ENCODE data around the gene SUSD6. TPM values are rescaled to one million over a fixed set of nuclear protein-coding genes. Genes with fewer than 3 reads are reported as not detected.
A peak's percentile ranks its signal among the peaks of the same experiment; 100 is the strongest.
"Not testable (repeated sequence)": the region's sequence is repeated elsewhere in the genome, so short reads cannot be mapped to it uniquely, and the experiment has no call there.

Gene SUSD6
- polyA plus RNA-seq, 1 donor = 22.8 TPM

DNA sequence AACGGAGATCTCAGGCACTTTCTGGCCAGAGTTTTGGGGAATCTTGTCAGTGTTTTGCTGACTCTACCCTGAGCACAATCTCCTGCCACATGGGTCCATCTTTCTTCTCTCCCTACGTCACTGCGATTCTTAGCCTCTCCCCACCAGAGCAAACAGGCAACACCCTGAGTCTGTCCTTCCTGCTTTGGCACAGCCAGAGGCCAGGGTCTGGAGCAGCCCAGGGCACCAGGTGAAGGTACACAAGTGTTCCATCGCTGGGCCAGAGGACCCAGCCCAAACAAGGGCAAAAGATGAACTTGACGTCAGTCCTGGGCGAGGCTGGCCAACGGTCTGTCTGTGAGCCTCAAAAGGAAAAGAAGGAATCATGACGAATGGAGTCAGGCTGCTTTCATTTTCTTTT, 24.0 kb upstream of the SUSD6 start:
- DNase-seq = no peak

DNA sequence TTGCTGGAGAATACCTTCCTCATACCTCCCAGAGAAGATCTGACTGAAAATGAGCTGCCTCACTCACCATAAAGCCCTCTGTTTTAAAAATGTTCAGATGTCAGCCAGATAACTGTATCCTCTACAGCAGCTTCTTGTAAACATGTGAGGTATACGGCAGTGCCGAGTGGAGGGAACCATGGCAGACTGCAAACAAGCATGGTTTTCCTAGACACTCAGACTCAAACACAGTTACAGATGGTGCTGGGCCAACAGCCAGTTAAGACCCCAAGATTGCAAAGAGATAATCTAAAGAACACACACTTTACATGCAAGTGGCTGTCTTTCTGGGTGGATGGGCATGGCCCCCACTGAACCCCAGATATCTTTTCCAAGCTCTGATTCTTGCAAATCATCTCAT, 20.1 kb upstream of the SUSD6 start:
- no peak for DNase-seq

DNA sequence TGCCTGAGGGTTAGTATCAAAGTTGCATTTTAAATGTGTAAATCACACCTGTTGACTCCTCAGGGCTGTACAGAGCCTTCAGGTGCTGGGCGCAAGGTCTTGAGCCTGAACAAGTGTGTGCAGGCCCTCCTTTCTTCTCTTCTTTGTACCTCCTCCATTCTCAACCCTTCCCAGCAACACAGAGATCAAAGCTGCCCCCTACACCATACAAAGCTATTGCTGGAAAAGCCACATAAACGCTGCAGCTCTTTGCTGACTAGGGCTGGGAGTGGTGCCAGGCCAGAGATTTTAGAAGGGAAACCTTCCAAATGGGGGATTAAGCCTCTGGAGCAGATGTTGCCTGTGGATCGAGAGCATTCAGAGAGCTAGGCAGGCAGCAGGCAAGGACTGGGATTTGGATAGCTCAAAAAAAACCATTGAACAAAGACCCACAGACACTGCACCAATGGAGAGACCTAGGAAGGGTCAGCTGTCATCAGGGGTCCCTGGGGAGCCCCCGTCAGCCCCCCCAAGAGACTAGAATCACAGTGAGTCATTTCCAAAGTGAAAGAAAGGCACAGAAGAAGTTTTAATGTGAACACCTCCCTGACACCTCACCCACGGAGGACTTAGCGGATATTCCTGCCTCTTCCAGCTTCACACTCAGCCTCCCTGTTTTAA, 18.2 kb upstream of the SUSD6 start:
- peak; percentile 31 for DNase-seq

DNA sequence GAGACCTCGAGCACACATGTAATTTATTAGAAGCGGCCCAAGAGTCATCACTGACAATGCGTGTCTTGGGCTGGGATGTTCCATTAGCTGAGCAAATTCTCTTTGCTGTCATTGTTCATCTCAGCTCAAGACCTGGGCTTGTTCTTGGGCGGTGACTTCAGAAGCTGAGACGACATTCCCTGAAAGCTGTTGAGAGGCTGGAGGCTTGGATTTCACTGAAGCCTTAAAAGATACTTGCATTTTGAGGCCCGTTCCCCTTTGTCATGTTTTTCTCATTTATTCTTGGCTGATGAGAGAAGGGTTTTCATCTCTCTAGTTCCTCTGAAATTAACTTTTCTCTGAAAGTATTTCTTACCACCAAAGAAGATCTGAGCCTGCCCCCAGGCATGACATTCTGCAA, 16.6 kb upstream of the SUSD6 start:
- no peak for DNase-seq

GRCh38 chr14:69595336-69595735, 16.1 kb upstream of the SUSD6 start:
- no peak for DNase-seq

- DNase-seq = not testable (repeated sequence)
Observed at GRCh38 chr14:69599431-69599830, 12.0 kb upstream of the SUSD6 start.

GRCh38 chr14:69600304-69600891, 11.0 kb upstream of the SUSD6 start:
- no peak for DNase-seq

- no peak for DNase-seq
Observed at GRCh38 chr14:69605738-69606137, 5.7 kb upstream of the SUSD6 start.

DNA sequence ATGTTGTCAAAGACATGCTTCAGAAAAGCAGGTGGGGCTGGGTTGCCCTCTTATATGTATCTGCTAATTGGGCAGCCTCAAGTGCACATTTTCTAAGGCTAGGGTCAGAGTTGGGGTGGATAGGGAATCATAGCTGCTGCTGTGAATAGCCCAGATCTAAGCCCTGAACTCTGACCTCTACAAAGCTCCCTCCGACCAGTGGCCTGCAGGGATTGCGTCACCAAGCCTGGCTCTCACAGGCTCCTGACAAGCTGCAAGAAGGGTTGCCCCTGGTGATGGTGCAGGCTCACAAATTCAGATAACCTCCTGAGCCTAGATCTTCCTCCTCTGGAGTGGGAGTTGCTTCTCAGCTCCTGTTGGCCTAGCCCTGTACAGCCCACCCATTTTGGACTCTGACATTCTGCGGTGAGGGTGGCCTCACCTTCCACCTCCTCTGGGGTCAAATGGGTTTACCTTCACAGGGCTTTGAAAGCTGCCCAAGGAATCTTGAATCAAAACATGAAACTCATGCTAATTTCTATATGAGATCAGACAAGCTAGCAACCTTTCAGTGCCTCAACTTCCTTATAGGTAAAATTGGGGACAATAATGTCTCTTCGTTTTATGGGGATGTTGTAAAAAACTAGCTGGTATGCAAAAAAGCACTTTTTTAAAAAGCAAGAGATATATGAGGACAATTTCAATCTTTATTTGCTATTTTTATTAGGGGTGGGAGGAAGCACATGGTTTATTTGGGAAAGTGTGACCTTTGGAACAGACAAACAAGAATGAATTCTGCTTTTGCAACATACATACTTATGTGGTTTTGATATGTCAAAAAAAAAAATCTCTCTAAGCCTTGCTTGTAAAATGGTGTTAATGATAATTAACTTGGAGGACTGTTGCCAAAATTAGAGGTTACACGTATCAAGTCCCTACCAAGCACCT, 4.9 kb upstream of the SUSD6 start:
- DNase-seq = no peak

DNA sequence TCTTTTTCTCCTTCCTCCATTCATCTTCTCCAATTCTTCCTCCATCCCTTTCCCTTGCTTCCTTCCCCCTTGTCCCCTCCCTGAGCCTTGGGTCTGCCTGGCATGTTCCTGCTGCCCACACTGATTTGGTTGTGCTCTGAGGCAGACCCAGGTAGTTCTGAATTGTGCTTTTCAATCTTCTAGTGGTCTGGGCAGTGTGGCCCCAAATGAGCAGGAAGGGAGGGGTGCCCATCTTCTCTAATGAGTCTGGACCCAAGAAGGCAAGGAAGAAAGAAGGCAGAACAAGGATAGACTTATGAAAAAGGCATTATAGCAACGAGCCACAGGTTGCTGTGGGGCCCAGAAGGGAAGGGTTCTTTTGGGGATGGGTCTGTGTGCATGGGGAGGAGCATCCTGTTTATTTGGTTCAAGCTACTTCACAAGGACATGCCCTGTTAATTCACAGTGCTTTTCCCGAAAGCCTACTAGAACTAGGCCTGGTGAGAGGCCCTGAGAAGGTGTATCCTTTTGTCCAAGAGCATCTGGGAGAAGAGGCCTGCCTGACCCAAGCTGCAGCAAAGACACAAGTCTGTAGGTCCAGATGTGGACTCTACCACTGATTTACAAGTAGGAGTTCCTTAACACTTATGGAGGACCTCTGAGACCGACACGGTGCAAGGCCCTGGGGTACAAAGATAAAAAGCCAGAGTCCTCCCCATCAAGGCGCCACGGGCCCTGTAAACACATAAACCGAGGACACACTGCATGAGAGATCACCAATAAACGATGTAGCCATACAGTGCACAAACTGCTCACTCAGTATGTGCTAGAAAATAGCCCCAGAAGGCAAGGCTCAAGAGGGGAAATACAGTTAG, 1.1 kb upstream of the SUSD6 start:
- DNase-seq = no peak

- no peak for DNase-seq
Observed at GRCh38 chr14:69610874-69611171, 573 bp upstream of the SUSD6 start.

DNA sequence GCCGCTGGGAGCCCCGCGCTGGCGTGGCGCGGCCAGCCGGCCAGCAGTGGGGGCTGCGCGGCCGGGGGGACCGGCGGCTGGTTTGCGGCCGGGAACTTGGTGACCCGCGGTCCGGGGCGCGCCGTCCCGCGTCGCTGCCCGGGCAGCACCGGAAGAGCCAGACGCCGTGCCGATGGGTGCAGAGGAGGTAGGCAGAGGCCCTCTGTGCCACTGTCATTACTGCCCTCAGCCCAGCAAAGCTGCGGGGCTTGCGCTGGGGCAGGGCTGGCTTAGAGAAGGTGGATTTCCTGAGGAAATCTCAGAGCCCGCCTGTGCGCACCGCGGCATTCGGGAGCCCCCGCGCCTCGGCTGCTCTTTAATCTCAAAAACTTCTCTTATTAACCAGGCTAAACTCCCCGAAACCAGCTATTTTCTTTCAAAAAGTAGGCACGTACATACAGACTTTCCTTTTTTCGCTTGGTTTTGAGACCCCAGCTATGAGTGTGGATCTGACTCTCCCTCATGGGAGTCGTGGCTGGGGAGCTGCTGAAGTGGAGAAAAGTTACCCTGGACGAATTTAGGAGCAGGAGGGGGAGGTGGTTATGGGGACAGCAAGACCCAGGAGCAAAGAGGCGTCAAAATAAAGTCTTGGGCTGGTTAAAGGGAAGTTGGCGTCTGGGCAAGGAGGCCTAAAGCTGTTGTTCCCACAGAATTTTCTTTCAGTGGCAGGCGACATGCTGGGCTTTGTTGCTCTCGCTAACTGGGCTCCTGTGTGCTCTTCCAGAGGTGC, 802 bp downstream of the SUSD6 start:
- no peak for DNase-seq

DNA sequence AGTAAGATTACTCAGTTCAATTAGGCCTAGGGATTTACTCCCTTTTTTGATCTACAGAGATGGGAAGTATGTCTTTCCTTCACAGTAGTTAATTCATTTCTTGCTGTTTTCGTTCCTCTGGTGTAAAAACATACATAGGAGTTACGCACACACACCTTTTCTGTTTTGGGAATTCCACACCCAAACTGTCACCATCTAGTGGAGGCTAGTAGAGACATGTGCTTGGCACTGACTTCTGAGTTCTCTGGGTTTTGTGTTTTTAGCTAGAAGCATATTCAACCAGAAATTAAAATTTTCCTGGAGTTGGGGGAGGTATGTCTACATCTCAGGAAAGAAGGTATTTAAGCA, 1.4 kb downstream of the SUSD6 start:
- no peak for DNase-seq

DNA sequence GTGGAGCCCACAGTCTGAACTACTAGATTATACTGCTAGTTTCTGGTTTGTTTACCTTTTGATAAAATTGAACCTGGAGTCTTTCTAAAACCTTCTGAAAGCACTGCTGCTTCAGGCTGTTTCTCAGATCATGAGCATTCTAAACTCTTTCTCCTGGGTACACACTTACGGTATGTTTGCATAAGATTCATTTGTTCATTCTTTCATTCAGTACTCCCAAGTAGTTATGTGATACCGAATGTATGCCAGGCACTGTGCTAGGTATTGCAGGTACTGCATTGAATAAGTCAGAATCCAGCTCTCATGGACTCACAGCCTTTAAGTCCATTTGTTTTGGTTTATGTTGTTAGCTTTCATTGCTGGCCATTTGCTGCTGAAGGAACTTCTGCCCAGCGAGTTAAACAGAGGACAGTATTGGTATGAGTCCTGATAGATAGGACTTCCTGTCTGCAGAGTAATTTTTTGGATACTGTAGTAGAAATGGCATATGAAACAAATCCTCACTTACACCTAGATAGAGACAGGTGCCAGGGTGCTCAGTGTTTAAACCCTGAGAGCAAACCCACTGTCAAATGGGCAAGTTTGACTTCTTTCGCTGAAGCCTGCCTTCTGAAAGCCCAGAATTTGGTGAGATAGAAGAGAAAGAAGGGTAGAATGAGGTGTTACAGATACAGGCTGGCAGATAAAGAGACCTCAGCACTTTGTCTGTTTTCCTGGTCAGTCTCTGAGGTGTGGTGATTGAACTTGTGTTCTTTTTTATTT, 2.1 kb downstream of the SUSD6 start:
- no peak for DNase-seq

DNA sequence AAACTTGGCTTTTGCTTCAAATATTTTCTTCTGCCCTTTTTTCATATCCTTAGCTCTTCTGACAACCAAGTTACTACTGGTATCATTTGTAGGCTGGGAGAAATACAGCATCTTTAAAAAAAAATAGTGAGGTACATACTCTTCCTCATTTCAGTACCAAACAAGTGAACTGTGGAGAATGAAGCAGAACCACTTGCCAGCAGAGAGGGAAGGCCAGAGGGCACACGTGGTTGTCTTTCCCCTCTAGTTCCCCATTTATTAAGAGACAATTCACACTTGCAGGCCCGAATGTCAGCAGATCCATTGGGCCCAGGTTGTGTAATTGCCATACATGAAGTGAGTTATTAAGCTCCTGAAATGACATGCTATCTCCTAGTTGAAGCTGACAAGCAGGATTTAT, 3.2 kb downstream of the SUSD6 start:
- DNase-seq = no peak

GRCh38 chr14:69615121-69615495, 3.7 kb downstream of the SUSD6 start:
- no peak for DNase-seq

GRCh38 chr14:69615496-69616407, 4.4 kb downstream of the SUSD6 start:
- no peak for DNase-seq

DNA sequence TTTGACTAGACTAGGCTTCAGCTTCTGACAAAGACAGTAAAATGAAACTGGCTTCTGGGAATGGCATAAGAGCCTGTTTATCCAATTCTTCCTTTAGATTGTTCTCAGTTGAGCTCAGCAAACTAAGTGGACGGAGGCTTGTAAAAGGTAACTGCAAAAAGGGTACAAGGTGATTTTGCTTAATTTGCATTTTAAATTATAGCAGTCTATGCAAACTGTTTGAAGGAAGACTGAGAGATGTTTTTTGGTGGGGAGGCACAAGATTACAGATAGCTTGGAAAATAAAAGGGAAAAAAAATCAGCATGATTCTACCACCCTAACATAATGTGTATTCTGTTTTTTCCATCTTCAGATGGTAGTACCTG, 5.0 kb downstream of the SUSD6 start:
- no peak for DNase-seq

DNA sequence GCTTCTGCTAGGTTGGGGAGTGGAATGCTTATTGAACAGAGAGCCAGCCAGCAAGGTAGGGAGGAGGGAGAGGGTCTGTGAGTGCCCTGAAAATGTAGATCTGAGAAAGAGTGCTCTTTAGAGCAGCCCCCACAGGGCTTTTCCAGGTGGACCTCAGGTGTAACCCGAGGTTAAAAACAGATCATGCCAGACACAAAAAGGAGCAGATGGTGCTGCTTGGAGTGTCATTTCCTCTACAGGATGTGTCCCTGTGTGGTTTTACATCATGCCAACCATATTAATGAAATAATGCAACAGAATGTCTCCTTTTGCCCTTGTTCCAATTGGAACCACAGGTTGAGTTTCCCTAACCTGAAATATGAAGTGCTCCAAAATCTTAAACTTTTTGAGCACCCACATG, 6.4 kb downstream of the SUSD6 start:
- DNase-seq = no peak

- no peak for DNase-seq
Observed at GRCh38 chr14:69619012-69619411, 7.6 kb downstream of the SUSD6 start.
